Fibroblast of skin of scalp (primary cell): Measurements from ENCODE around the gene CNOT2.
A peak's percentile ranks its signal among the peaks of the same experiment; 100 is the strongest.

Source experiments
- DNase-seq: peaks from one replicate; pipeline ENCODE4 v3.0.0-alpha.2; 2013

The CNOT2 gene

DNA sequence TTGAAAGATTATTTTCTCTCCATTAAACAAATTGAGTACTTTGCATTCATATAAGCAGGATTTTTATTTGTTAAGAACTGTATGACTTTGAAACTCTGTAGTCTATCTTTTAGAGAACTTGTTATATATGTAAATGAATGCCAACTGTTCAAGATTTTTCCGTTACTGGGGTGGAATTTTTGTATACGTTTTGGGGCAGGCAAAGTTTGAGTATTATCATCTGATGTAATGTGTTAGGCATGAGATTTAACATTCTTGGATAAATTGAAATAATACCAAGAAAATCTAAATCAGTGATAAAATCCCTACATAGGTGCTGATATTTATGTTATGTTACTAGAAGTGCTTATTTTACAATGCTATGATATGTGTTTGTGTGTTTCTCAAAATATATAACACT is 8.4 kb downstream of the CNOT2 start:
- peak; percentile 58 for DNase-seq

DNA sequence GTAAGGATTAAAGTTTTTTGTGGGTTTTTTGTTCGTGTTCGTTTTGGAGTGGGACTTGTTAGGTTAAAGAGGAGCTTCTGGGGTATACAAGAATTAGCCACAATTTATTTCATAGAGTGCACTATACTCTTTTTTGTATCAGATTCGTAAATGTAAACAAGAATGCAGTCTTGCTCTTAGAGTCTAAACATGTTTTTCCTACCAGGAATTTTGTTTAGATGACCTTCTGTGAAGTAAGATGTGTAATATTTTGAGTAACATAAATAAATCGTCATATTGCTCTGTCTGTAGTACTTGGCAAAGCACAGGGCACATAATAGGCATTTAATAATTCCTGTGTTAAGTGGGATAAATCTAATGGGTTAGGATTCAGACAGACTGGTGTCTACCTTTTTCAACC is 9.6 kb downstream of the CNOT2 start:
- DNase-seq, result no peak

GRCh38 chr12:70254225-70254624 is 11.0 kb downstream of the CNOT2 start:
- DNase-seq, result no peak

DNA sequence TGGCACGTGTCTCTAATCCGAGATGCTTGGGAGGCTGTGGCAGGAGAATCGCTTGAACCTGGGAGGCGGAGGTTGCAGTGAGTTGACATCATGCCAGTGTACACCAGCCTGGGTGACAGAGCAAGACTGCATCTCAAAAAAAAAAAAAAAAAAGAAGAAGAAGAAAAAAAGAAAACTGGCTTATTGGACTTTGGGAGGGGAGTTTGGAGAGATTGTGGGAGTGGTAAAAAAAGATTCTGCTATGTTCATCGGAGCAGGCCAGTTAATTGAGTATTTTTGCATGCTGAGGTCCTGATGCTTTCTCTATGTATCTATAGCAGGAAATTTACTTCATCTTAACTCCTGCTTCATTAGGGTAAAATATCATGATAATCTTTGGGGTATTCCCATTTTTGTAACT is 11.6 kb downstream of the CNOT2 start:
- DNase-seq, result peak; percentile 23

- peak; percentile 77 for DNase-seq
Observed at GRCh38 chr12:70255311-70255710, 12.1 kb downstream of the CNOT2 start.

- no peak for DNase-seq
Observed at GRCh38 chr12:70258605-70259403, 15.6 kb downstream of the CNOT2 start.

DNA sequence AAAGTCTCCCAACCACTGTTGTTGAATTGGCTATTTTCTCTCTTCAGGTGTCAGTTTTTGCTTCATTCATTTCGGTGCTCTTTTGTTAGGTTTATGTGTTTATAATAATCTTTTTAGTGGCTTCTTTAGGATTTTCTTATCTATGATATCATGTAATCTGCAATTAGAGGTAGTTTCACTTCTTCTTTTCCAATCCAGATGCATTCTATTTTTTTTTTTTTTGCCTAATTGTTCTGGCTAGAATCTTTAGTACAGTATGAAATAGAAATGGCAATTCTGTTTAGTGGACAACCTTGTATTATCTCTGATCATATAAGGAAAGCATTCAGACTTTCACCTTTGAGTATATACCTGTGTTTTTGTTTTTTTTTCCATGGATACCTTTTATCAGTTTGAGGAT is 17.4 kb downstream of the CNOT2 start:
- no peak for DNase-seq

DNA sequence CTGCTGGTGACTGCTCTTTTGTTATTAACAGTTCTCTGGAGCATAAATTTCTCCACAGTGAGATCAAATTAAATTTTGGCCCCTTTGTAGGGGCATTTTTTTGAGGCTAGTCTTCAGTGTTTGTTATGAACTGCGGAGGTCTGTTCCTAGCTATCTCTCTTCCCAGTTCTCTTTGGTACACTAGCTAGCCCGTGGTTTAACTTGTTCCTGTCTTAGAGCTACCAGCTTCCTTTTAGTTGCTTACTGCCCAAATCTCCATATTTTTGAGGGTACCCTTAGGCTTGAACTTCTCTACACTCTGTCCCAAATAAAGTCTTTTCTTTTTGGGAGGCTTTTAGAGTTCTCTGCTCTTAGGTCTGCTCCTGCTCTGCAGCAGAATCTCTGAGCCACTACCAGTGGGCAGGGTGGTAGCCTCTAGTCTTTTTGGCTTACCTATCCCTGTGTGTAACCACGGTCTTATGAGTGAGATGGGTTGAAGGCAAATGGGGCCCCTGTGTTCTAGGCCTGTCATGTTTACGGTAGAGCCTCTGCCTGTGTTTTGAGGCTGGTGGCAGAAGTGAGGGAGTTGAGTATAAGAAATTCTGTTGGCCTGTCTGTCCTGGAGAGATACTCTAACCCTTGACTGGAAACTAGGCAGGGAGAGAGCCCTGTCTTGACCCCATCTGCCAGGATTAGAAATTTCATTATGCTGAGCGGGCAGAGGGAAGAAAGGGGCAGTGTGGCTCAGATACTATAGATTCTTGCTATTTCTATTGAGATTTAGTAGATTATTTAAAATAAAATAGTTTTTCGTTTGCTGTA is 21.0 kb downstream of the CNOT2 start:
- no peak for DNase-seq

DNA sequence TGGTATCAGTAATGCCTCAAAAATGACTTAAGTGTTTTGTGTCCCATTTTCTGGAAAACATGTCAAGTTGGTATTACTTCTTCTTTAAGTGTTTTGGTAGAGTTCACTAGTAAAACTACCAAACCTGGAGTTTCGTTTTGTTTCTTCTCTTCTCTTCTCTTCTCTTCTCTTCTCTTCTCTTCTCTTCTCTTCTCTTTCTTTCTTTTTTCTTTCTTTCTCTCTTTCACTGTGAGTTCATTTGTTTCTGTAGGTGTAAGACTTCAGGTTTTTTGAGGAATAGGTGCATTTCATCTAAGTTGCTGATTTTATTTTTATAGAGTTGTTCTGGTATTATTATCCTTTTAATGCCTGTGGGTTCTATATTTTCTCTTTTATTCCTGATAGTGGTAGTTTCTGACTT is 21.9 kb downstream of the CNOT2 start:
- DNase-seq, result no peak

DNA sequence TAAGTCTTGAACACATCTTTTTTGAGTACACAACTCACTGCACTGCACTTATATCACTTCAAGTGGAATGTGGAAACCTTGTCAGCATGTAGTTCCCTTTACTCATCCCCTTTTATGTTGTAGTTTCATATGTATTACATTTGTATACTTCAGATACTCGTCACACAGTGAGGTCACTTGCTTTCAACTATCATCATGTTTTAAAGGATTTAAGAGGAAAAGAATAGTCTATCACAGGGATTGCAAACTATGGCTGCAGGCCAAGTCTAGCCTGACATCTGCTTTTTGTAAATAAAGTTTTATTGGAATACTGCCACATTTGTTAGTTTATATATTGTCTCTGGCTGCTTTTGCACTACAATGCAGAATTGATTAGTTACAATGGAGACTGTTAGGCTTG is 24.3 kb downstream of the CNOT2 start:
- DNase-seq, result peak; percentile 51

- no peak for DNase-seq
Observed at GRCh38 chr12:70268972-70269371, 25.7 kb downstream of the CNOT2 start.

DNA sequence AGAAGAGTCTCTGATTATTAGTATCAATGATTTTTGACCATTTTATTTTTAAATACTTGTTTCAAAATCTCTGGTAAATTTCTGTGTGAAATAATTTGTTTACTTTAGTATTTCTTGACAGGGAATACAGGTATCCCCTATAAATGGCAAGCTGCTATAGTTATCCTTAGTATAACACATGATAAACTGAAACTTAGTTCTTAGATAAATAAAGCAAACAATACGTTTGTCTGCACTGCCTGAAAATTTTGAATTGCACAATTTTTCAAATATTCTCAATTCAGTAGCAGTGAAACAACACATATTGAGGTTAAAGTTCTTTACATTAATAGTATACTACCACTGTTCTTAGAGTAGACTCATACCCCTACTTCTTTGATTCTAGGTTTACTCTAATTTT is 26.9 kb downstream of the CNOT2 start:
- no peak for DNase-seq

DNA sequence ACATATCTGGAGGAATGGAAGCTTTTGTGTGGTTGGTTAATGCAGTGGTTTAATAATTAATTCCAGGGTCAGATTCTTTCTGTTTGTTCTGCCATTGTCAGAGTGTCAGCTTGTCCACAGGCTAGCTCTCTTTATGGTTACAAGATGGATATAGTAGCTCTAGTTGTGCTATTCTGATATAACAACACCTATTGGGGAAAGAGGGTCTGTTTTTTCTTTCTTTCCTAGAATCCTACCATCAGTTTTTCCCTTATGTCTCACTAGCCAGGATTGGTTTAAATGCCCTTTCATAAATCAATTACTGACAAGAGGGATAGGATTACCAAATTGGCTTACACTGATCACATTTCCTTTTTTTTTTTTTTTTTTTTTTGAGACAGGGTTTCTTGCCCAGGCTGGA is 27.8 kb downstream of the CNOT2 start:
- no peak for DNase-seq

DNA sequence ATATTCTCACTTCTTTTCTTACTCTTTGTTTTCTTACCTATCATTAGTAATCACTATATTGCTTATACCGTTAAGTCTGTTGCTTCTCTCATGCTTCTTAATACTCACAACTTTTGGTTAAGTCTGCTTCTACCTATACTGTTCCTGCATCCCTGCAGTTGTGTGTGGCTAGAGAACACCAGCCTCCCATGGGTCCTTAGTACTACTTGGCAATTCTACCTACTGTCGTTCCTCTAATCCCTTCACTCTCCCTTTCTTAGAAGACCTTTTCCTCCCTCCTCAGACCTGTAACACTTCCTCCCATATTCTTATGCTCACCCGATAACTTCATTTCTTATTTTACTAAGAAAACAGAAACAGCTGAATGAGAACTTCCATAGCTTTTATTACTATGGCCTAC is 29.3 kb downstream of the CNOT2 start:
- no peak for DNase-seq

- no peak for DNase-seq
Observed at GRCh38 chr12:70275045-70275444, 31.8 kb downstream of the CNOT2 start.

DNA sequence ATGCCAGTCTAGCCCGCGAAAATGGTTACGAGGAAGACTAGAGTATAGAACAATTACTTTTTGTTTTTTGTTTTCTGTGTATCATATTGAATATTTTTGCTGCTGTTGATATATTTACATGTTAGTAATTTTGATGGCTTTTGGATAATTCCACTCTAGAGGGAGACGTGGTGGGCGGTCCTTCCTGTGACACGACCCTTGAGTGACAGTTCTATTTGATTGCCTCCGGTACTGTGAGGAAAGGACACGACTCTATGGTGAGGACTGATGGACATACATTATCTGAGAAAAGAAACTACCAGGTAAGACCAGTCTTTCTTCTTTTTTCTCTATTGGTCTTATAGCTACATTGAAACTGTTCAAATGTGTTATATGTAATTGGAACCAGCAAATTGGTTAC is 34.7 kb downstream of the CNOT2 start:
- no peak for DNase-seq

DNA sequence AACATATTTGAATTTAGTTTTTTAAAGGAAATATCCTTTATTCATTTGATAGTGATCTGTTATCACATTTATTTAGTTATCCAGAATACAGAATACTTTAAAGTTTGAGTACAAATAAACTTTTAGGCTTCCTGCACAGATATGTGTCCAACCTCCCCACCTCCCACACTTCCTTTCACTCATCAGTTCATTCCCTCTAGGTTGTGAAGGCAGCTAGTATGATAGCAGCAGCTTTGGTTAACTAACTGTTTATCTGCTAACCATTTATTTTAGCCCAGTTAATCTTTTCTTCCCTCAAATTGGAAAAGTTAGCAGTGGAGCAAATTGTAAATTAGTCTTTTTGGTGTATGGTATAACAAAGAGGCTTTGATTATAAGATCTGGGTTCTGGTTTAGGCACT is 35.7 kb downstream of the CNOT2 start:
- DNase-seq, result no peak

DNA sequence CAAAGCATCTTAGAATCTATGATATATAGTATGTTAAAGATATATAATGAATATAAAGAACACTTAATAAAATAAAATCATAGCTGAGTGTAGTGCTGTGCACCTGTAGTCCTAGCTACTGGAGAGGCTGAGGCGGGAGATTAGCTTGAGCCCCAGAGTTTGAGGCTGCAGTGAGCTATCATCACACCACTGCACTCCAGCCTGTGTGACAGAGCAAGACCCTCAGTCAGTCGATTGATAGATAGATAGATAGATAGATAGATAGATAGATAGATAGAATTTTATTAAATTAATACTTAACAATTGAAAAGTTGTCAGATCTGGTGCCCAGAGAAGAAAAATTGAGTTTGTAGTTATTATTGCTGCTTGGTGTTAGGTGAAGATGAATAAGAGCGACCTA is 40.0 kb downstream of the CNOT2 start:
- no peak for DNase-seq

- DNase-seq, result no peak
Observed at GRCh38 chr12:70288817-70289216, 45.6 kb downstream of the CNOT2 start.

GRCh38 chr12:70290116-70290515 is 46.9 kb downstream of the CNOT2 start:
- no peak for DNase-seq

GRCh38 chr12:70292017-70292776 is 49.0 kb downstream of the CNOT2 start:
- DNase-seq, result no peak

GRCh38 chr12:70304684-70305555 is 61.7 kb downstream of the CNOT2 start:
- DNase-seq, result peak; percentile 8
